Large intestine (tissue), 1 donor: ENCODE results near the gene SLC25A18. TPM values are rescaled to one million over a fixed set of nuclear protein-coding genes. Genes with fewer than 3 reads are reported as not detected.

Experiments used
- polyA plus RNA-seq: library from polyadenylated mRNA; unstranded; fragments of 120-200 nt; gene quantifications from one replicate; pipeline ENCODE4 v1.2.1, GENCODE V29; 2013

Gene SLC25A18
- polyA plus RNA-seq, 1 donor: 0.46 TPM

Other genes starting within 250 kb of the SLC25A18 start
- 1.7 TPM for gene CECR2, start 194.0 kb upstream of the SLC25A18 start, polyA plus RNA-seq
- 94.8 TPM for gene ATP6V1E1, start 65.3 kb downstream of the SLC25A18 start, polyA plus RNA-seq
- gene BCL2L13, start 75.3 kb downstream of the SLC25A18 start, polyA plus RNA-seq: 30.0 TPM
- gene BID, start 211.0 kb downstream of the SLC25A18 start, polyA plus RNA-seq: 22.2 TPM